Measurements from ENCODE around the gene CYTH1. TPM values are rescaled to one million over a fixed set of nuclear protein-coding genes. Genes with fewer than 3 reads are reported as not detected.

Gene CYTH1
- total RNA-seq, 1 experiment from 2014 or later, result 20.0 TPM

DNA sequence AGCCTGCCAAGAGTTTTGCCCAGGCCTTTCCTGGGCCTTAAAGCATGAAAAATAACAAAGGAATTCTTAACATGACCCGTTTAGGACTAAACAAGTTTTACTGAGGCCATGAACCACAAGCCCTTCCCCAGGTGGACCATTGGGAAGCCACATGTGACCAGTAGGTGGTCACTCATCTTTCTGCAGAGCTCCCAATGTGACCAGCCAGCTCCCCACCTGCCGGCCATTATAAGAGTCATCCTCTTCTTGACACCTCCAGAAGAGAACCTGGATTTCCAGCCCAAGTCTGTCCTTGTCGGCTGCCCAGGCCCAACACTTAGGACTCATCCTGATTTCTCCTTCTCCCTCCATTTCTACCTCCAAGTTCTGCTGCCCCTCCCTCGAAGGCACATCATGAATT is 113.2 kb downstream of the CYTH1 start:
- Mint-ChIP-seq H3K27ac (no peak overlapping the region; the same call in 1 of the 2 replicates), H3K9me3 (peaks cover 12% of the 10 kb centered on the region), H3K36me3 (peaks cover 11% of the 10 kb centered on the region; the same call in 1 of the 2 replicates), H3K27me3 (ENCODE audit: low read depth) (no peaks in the 10 kb centered on the region; the same call in 1 of the 2 replicates), H3K4me3 (no peak overlapping the region), H3K4me1 (peaks cover 12% of the 10 kb centered on the region)
- POLR2A ChIA-PET, result interaction anchor here (0.6 kb wide), 1 partner anchor 87 kb away, joined by 3 read pairs; no protein-coding TSS in a partner anchor
- TF ChIP-seq ZNF416 (CRISPR knock-in tag; IDR thresholded peaks at IDR 0.05) (no peak), GTF2I (CRISPR knock-in tag; conservative IDR thresholded peaks at IDR 0.05) (no peak), ETV6 (CRISPR knock-in tag; IDR thresholded peaks at IDR 0.05) (no peak), TP53 (CRISPR knock-in tag; IDR thresholded peaks at IDR 0.05) (no peak), EMX1 (CRISPR knock-in tag; IDR thresholded peaks at IDR 0.05) (no peak), ZNF423 (CRISPR knock-in tag; IDR thresholded peaks at IDR 0.05) (no peak), NFYB (CRISPR knock-in tag; conservative IDR thresholded peaks at IDR 0.05; ENCODE audit: low read depth) (no peak), MYBL2 (CRISPR knock-in tag; IDR thresholded peaks at IDR 0.05) (no peak), JUN (CRISPR knock-in tag; IDR thresholded peaks at IDR 0.05) (no peak), CDX4 (CRISPR knock-in tag; IDR thresholded peaks at IDR 0.05; ENCODE audit: borderline replicate concordance) (no peak), FOXP4 (CRISPR knock-in tag; IDR thresholded peaks at IDR 0.05) (no peak), MLX (CRISPR knock-in tag; IDR thresholded peaks at IDR 0.05) (no peak), USF2 (CRISPR knock-in tag; IDR thresholded peaks at IDR 0.05) (no peak), CREM (CRISPR knock-in tag; IDR thresholded peaks at IDR 0.05) (no peak)
- TF ChIP-seq, protein P1, sequence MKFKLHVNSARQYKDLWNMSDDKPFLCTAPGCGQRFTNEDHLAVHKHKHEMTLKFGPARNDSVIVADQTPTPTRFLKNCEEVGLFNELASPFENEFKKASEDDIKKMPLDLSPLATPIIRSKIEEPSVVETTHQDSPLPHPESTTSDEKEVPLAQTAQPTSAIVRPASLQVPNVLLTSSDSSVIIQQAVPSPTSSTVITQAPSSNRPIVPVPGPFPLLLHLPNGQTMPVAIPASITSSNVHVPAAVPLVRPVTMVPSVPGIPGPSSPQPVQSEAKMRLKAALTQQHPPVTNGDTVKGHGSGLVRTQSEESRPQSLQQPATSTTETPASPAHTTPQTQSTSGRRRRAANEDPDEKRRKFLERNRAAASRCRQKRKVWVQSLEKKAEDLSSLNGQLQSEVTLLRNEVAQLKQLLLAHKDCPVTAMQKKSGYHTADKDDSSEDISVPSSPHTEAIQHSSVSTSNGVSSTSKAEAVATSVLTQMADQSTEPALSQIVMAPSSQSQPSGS (CRISPR knock-in tag; IDR thresholded peaks at IDR 0.05; ENCODE audit: borderline replicate concordance, low read depth), result no peak
- TF ChIP-seq, protein P2, sequence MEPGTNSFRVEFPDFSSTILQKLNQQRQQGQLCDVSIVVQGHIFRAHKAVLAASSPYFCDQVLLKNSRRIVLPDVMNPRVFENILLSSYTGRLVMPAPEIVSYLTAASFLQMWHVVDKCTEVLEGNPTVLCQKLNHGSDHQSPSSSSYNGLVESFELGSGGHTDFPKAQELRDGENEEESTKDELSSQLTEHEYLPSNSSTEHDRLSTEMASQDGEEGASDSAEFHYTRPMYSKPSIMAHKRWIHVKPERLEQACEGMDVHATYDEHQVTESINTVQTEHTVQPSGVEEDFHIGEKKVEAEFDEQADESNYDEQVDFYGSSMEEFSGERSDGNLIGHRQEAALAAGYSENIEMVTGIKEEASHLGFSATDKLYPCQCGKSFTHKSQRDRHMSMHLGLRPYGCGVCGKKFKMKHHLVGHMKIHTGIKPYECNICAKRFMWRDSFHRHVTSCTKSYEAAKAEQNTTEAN (CRISPR knock-in tag; IDR thresholded peaks at IDR 0.05), result no peak
- TF ChIP-seq, protein P3, sequence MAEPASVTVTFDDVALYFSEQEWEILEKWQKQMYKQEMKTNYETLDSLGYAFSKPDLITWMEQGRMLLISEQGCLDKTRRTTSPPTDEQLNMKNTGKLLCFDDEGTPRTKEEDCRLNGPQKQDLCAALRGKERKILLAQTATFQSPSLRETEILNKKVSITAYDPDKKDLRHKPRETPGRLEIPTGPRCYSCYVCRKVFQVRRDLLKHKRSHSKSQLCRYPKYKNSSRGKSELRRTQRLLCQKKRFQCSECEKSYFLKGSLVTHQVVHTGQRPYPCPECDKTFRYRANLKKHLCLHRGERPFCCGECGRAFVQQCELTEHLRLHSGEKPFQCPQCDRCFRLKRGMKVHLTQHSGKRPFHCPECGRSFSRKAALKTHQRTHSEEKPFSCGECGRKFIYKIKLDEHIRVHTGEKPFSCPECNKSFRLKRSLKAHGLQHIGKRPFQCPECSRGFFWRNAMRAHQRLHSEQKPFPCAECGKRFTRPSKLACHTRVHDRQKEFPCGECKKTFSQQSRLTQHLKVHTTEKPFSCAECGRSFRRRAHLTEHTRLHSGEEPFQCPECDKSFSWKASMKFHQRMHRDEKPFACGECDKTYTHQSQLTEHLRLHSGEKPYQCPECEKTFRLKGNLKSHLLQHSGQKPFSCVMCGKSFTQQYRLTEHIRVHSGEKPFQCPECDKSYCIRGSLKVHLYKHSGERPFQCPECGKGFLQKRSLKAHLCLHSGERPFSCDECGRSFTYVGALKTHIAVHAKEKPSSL (CRISPR knock-in tag; conservative IDR thresholded peaks at IDR 0.05), result no peak
- CTCF ChIA-PET, result no interaction called here
- DNase-seq (ENCODE audit: low spot score) (no peak), ATAC-seq (no peak)

Data from WTC11 (cell line).